Neural cell (in vitro differentiated cells): ENCODE data around the gene TPSB2.

Source experiments
- POLR2AphosphoS5 ChIP-seq: IDR thresholded peaks from 2 replicates; pipeline ENCODE4 v1.6.1; 2012
- TF ChIP-seq, protein P1 (sequence below): fragments of 450-650 bp; IDR thresholded peaks from 2 replicates; pipeline ENCODE4 v1.5.1; 2014; ENCODE audit warnings: antibody characterized with exemption, mild to moderate bottlenecking, moderate library complexity; ENCODE audit not compliant: poor library complexity, severe bottlenecking

DNA sequence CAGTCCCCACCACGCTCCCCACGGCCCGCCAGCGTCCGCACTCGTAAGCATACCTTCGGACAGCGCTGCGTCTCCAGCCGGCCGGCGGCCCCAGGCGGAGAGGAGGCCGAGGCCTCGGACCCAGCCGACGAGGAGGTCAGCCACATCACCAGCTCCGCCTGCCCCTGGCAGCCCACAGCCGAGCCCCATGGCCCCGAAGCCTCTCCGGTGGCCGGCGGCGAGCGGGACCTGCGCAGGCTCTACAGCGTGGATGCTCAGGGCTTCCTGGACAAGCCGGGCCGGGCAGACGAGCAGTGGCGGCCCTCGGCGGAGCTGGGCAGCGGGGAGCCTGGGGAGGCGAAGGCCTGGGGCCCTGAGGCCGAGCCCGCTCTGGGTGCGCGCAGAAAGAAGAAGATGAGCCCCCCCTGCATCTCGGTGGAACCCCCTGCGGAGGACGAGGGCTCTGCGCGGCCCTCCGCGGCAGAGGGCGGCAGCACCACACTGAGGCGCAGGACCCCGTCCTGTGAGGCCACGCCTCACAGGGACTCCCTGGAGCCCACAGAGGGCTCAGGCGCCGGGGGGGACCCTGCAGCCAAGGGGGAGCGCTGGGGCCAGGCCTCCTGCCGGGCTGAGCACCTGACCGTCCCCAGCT is 9.8 kb downstream of the TPSB2 start:
- TF ChIP-seq, protein P1, sequence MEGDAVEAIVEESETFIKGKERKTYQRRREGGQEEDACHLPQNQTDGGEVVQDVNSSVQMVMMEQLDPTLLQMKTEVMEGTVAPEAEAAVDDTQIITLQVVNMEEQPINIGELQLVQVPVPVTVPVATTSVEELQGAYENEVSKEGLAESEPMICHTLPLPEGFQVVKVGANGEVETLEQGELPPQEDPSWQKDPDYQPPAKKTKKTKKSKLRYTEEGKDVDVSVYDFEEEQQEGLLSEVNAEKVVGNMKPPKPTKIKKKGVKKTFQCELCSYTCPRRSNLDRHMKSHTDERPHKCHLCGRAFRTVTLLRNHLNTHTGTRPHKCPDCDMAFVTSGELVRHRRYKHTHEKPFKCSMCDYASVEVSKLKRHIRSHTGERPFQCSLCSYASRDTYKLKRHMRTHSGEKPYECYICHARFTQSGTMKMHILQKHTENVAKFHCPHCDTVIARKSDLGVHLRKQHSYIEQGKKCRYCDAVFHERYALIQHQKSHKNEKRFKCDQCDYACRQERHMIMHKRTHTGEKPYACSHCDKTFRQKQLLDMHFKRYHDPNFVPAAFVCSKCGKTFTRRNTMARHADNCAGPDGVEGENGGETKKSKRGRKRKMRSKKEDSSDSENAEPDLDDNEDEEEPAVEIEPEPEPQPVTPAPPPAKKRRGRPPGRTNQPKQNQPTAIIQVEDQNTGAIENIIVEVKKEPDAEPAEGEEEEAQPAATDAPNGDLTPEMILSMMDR: no peak
- no peak for TF ChIP-seq POLR2AphosphoS5
